ENCODE data around the gene CRYBA2. TPM values are rescaled to one million over a fixed set of nuclear protein-coding genes. Genes with fewer than 3 reads are reported as not detected.

Gene CRYBA2
- total RNA-seq, 1 donor from 2014 or later: 77.3 TPM

DNA sequence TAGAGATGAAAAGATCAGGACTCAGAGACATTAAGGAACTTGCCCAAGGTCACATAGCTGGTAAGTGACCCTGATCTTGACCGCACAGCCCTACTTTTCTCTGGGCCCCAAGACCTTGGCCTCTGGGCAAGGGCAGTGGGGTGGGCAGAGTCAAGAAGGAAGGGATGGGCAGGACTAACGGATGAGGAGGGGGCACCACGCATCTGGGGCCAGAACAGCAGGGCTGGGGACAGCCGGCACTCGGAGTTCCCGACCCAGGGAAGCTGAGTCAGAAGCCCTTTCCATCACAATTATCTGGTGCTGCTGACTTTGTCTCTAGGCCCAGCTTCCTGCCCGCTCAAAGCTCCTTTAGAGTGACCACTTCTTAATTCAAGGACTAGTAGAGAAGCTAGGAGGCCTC, 33.7 kb upstream of the CRYBA2 start:
- no peaks in the 10 kb centered on the region for H3K4me1 Mint-ChIP-seq (ENCODE audit: unreplicated experiment)
- no peaks in the 10 kb centered on the region for H3K36me3 Mint-ChIP-seq
- H3K4me3 Mint-ChIP-seq: no peak overlapping the region
- TF ChIP-seq, protein P1, sequence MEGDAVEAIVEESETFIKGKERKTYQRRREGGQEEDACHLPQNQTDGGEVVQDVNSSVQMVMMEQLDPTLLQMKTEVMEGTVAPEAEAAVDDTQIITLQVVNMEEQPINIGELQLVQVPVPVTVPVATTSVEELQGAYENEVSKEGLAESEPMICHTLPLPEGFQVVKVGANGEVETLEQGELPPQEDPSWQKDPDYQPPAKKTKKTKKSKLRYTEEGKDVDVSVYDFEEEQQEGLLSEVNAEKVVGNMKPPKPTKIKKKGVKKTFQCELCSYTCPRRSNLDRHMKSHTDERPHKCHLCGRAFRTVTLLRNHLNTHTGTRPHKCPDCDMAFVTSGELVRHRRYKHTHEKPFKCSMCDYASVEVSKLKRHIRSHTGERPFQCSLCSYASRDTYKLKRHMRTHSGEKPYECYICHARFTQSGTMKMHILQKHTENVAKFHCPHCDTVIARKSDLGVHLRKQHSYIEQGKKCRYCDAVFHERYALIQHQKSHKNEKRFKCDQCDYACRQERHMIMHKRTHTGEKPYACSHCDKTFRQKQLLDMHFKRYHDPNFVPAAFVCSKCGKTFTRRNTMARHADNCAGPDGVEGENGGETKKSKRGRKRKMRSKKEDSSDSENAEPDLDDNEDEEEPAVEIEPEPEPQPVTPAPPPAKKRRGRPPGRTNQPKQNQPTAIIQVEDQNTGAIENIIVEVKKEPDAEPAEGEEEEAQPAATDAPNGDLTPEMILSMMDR (conservative IDR thresholded peaks at IDR 0.05): no peak
- H3K9me3 Mint-ChIP-seq: no peaks in the 10 kb centered on the region
- no peak for DNase-seq (ENCODE audit: extremely low spot score, unreplicated experiment)
- H3K27ac Mint-ChIP-seq: no peak overlapping the region
- peaks cover 41% of the 10 kb centered on the region for H3K27me3 Mint-ChIP-seq

DNA sequence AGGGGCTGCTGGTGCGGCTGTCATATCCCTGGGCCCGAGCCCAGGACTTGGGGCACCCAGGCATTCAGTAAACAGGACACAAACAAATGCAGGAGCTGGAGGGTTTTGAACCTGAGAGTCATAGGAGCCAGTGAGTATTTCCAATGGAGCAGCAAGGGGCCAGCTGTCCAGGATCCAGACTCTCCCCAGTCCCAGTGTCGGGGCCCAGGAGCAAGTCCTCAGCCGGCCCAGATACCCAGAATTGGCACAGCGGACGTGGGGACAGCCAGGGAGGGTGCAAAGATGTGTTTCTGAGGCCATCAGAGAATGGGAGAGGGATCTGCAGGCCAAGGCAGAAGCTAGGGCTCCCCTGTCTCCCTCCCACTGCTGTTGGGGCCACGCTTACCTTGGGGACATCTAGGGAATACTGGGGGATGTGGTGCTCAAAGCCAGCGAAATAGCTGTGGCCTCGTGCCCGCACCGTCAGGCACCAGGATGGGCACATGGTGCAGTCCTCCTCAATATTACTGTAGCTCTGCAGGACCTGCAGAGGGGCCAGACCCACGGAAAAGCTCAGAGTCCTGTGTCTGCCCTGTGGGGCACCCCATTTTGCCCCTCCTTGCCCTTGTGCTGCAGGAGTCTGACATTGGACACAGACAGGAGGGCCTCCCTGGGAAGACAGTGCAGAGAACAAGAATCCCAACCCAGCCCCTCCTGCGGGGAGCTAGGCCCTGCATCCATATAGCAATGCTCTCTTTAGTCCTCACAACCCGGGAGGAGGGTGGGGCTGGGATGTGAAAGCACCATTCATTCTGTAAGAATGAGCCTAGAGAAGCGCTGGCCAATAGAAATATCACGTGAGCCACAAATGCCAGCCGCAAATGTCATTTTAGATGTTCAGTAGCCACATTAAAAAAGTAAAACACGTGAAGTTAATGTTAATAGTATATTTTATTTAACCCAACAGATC, 32.7 kb upstream of the CRYBA2 start:
- H3K36me3 Mint-ChIP-seq: no peaks in the 10 kb centered on the region
- no peaks in the 10 kb centered on the region for H3K9me3 Mint-ChIP-seq
- no peaks in the 10 kb centered on the region for H3K4me1 Mint-ChIP-seq (ENCODE audit: unreplicated experiment)
- H3K4me3 Mint-ChIP-seq: no peak overlapping the region
- no peak overlapping the region for H3K27ac Mint-ChIP-seq
- H3K27me3 Mint-ChIP-seq: peaks cover 42% of the 10 kb centered on the region
- no peak for DNase-seq (ENCODE audit: extremely low spot score, unreplicated experiment)
- TF ChIP-seq, protein P1 (conservative IDR thresholded peaks at IDR 0.05): no peak

DNA sequence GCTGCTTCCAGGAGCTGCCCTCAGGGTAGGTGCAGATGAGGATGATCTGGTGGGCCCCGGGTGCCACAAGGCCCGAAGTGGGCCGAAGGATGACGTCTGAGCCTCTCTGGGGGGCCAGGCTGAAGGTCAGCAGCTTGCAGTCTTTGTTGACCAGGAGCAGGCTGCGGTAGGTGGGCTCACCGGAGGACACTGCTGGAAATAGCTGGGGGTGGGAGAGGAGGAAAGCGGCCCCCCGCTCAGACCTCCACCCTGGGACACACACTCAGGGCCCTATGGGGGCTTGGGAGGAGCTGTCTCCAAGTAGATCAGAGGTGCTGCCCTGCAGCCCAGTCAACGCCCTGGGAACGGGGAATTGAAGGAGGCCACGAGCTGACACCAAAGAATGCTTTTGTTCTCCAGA, 30.8 kb upstream of the CRYBA2 start:
- DNase-seq (ENCODE audit: extremely low spot score, unreplicated experiment): no peak
- Mint-ChIP-seq H3K36me3 (no peaks in the 10 kb centered on the region), H3K9me3 (no peaks in the 10 kb centered on the region), H3K27ac (no peak overlapping the region), H3K4me3 (no peak overlapping the region), H3K4me1 (ENCODE audit: unreplicated experiment) (no peaks in the 10 kb centered on the region), H3K27me3 (peaks cover 45% of the 10 kb centered on the region)
- TF ChIP-seq, protein P1 (conservative IDR thresholded peaks at IDR 0.05): no peak

DNA sequence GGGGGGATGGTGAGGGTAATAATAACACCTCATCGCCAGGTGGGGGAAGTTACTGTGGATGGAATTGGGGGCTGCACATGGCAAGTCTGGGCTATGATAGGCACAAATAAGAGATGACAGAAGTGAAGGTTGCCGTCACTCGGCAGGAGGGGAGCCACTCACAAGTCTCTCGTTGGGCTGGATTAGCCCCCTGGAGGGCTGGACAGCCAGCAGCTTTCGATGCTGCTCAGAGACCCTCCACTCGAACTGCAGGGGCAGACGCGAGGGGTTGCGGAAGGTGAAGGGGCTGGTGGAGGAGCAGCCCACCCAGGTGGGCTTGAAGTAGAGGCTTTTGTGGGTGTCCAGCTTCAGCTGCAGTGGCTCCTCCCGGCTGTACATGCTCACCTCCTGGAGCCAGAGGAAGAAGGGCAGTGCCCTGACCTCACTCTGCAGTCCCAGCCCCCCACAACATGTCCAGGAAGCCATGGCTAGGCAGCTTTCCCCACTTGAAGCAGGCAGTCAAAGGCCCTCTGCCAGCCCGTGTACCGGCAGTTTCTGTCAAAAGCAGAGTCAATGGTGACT, 29.9 kb upstream of the CRYBA2 start:
- H3K36me3 Mint-ChIP-seq: no peaks in the 10 kb centered on the region
- H3K4me1 Mint-ChIP-seq (ENCODE audit: unreplicated experiment): no peaks in the 10 kb centered on the region
- no peak overlapping the region for H3K27ac Mint-ChIP-seq
- no peak overlapping the region for H3K4me3 Mint-ChIP-seq
- no peaks in the 10 kb centered on the region for H3K9me3 Mint-ChIP-seq
- no peak for DNase-seq (ENCODE audit: extremely low spot score, unreplicated experiment)
- peaks cover 50% of the 10 kb centered on the region for H3K27me3 Mint-ChIP-seq
- TF ChIP-seq, protein P1 (conservative IDR thresholded peaks at IDR 0.05): no peak

DNA sequence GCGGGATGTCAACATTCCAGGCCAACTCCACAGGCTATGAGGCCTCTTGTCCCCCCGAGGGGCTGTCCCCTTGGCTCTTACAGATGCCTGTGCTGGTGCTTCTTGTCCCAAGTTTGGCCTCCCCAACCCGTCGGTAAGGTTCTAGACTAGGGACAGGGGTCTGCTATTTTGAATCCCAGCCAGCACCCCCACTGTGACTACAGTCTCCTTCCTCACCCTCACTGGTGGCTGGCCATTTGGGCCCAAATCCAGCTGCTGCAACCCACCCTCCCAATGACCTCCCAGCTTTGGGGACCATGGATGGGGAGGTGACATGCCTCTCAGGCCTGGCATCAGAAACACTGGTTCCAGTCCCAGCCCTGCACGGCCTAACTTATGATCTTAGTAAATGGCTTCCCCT, 29.4 kb upstream of the CRYBA2 start:
- H3K4me1 Mint-ChIP-seq (ENCODE audit: unreplicated experiment): no peaks in the 10 kb centered on the region
- no peak overlapping the region for H3K4me3 Mint-ChIP-seq
- peaks cover 49% of the 10 kb centered on the region for H3K27me3 Mint-ChIP-seq
- no peaks in the 10 kb centered on the region for H3K36me3 Mint-ChIP-seq
- no peak for DNase-seq (ENCODE audit: extremely low spot score, unreplicated experiment)
- no peaks in the 10 kb centered on the region for H3K9me3 Mint-ChIP-seq
- H3K27ac Mint-ChIP-seq: no peak overlapping the region
- TF ChIP-seq, protein P1 (conservative IDR thresholded peaks at IDR 0.05): no peak

All from type B pancreatic cell (in vitro differentiated cells).